Thoracic aorta (tissue), 2 donors: Measurements from ENCODE around the gene DRD2. TPM values are rescaled to one million over a fixed set of nuclear protein-coding genes. Genes with fewer than 3 reads are reported as not detected.
A peak's percentile ranks its signal among the peaks of the same experiment; 100 is the strongest.

Experiments
- ATAC-seq: fragments of 150-250 bp; one replicate; pipeline ENCODE4 v1.8.0; 2017; ENCODE audit warnings: low read depth; ENCODE audit not compliant: insufficient number of reproducible peaks, low FRiP score
- DNase-seq: peaks from one replicate; pipeline ENCODE4 v3.0.0-alpha.2; 2020; ENCODE audit warnings: low spot score
- H3K27ac ChIP-seq, 2 donors: fragments of 200-600 bp; sonication (generic); 1 replicate in 1 of 2; 2 replicates in 1 of 2; pipeline ENCODE4 v1.5.1; 2016; ENCODE audit warnings: mild to moderate bottlenecking in 2 of 2, moderate library complexity in 2 of 2
- H3K27me3 ChIP-seq: fragments of 200-600 bp; sonication (generic); replicated peaks from 2 replicates; pipeline ENCODE4 v1.6.0; 2016; ENCODE audit warnings: mild to moderate bottlenecking; ENCODE audit not compliant: insufficient read depth
- H3K36me3 ChIP-seq: fragments of 200-600 bp; sonication (generic); one replicate; pipeline ENCODE4 v1.5.1; 2016
- H3K4me1 ChIP-seq, 2 donors: fragments of 200-600 bp; sonication (generic); 1 replicate in 1 of 2; 2 replicates in 1 of 2; pipeline versions ENCODE4 v1.5.1 to v1.6.0; 2016; ENCODE audit warnings: low read depth in 2 of 2, mild to moderate bottlenecking in 1 of 2; ENCODE audit not compliant: control insufficient read depth in 1 of 2
- H3K4me3 ChIP-seq: fragments of 200-600 bp; sonication (generic); 2 replicates; pipeline ENCODE4 v1.5.1; 2016; ENCODE audit warnings: mild to moderate bottlenecking
- H3K9me3 ChIP-seq: fragments of 200-600 bp; sonication (generic); 2 replicates; pipeline ENCODE4 v1.5.1; 2016
- CTCF ChIP-seq: fragments of 200-600 bp; sonication (generic); IDR thresholded peaks from one replicate; pipeline ENCODE4 v1.5.1; 2019; ENCODE audit warnings: antibody characterized with exemption
- total RNA-seq, 2 donors: library from RNA; depleted of rRNA; stranded (reverse); fragments of >200 nt; gene quantifications; one replicate each; pipeline versions ENCODE4 v1.1.0 to v1.2.3, GENCODE V29; 2016

Gene DRD2
- total RNA-seq, 2 donors from 2014 or later = not detected

GRCh38 chr11:113474362-113475159, 637 bp downstream of the DRD2 start:
- Histone ChIP-seq H3K27ac (no peak overlapping the region), H3K9me3 (no peaks in the 10 kb centered on the region), H3K27me3 (peaks cover 8% of the 10 kb centered on the region), H3K4me1 (peaks cover 0 to 5% of the 10 kb centered on the region in 2 donors), H3K36me3 (no peaks in the 10 kb centered on the region), H3K4me3 (peak overlapping the region; percentile 61)
- ATAC-seq (no peak), DNase-seq (peak; percentile 18)
- TF ChIP-seq CTCF = no peak

- Histone ChIP-seq H3K27ac (no peak overlapping the region), H3K27me3 (peaks cover 8% of the 10 kb centered on the region), H3K36me3 (no peaks in the 10 kb centered on the region), H3K4me3 (peak overlapping the region; percentile 61), H3K9me3 (no peaks in the 10 kb centered on the region), H3K4me1 (peaks cover 0 to 5% of the 10 kb centered on the region in 2 donors)
- DNase-seq (no peak), ATAC-seq (no peak)
- no peak for TF ChIP-seq CTCF
Observed at GRCh38 chr11:113473983-113474361, 1.2 kb downstream of the DRD2 start.

- no peak overlapping the region for H3K4me3 ChIP-seq
- H3K4me1 ChIP-seq = peaks cover 0 to 5% of the 10 kb centered on the region in 2 donors
- H3K36me3 ChIP-seq = no peaks in the 10 kb centered on the region
- ATAC-seq (no peak), DNase-seq (no peak)
- no peaks in the 10 kb centered on the region for H3K9me3 ChIP-seq
- peaks cover 8% of the 10 kb centered on the region for H3K27me3 ChIP-seq
- no peak for TF ChIP-seq CTCF
- H3K27ac ChIP-seq = no peak overlapping the region
Observed at GRCh38 chr11:113472471-113472870, 2.7 kb downstream of the DRD2 start.

GRCh38 chr11:113470233-113470632, 5.0 kb downstream of the DRD2 start:
- Histone ChIP-seq H3K36me3 (no peaks in the 10 kb centered on the region), H3K4me1 (peaks cover 0 to 5% of the 10 kb centered on the region in 2 donors), H3K27ac (no peak overlapping the region), H3K27me3 (no peaks in the 10 kb centered on the region), H3K9me3 (no peaks in the 10 kb centered on the region), H3K4me3 (no peak overlapping the region)
- ATAC-seq (no peak), DNase-seq (no peak)
- no peak for TF ChIP-seq CTCF

- ATAC-seq = no peak
- DNase-seq = no peak
- Histone ChIP-seq H3K27ac (no peak overlapping the region), H3K27me3 (no peaks in the 10 kb centered on the region), H3K9me3 (no peaks in the 10 kb centered on the region), H3K4me1 (no peaks in the 10 kb centered on the region), H3K36me3 (no peaks in the 10 kb centered on the region), H3K4me3 (no peak overlapping the region)
- TF ChIP-seq CTCF = no peak
Observed at GRCh38 chr11:113468726-113469345, 6.4 kb downstream of the DRD2 start.
